Mesothelial cell of epicardium (in vitro differentiated cells): ENCODE data around the gene MATN1. TPM values are rescaled to one million over a fixed set of nuclear protein-coding genes. Genes with fewer than 3 reads are reported as not detected.

ENCODE experiments used
- DNase-seq, 2 experiments: peaks; one replicate each; pipeline ENCODE4 v3.0.0; 2021; ENCODE audit warnings: low spot score in 2 of 2; ENCODE audit not compliant: unreplicated experiment in 2 of 2
- H3K27ac Mint-ChIP-seq: 2 replicates; pipeline ENCODE4 v1.8.0; 2021; ENCODE audit warnings: mixed read lengths
- H3K27me3 Mint-ChIP-seq: 2 replicates; pipeline ENCODE4 v1.8.0; 2021; ENCODE audit warnings: low read depth, mixed read lengths
- H3K36me3 Mint-ChIP-seq: 2 replicates; pipeline ENCODE4 v1.8.0; 2021; ENCODE audit warnings: mixed read lengths
- H3K4me1 Mint-ChIP-seq: 2 replicates; pipeline ENCODE4 v1.8.0; 2021; ENCODE audit warnings: mixed read lengths
- H3K4me3 Mint-ChIP-seq: 2 replicates; pipeline ENCODE4 v1.8.0; 2021; ENCODE audit warnings: mild to moderate bottlenecking, moderate library complexity, mixed read lengths
- H3K9me3 Mint-ChIP-seq: 2 replicates; pipeline ENCODE4 v1.8.0; 2021; ENCODE audit warnings: mixed read lengths
- CTCF ChIP-seq: fragments of 200-600 bp; sonication (generic); IDR thresholded peaks from one replicate; pipeline ENCODE4 v1.5.0; 2021; ENCODE audit warnings: antibody characterized with exemption; ENCODE audit not compliant: unreplicated experiment
- total RNA-seq: library from RNA; stranded (reverse); gene quantifications from 3 replicates; pipeline ENCODE4 v1.2.1, GENCODE V29; 2021

The MATN1 gene
- total RNA-seq, 1 donor from 2014 or later: 5.6 TPM

GRCh38 chr1:30694280-30695175 is 28.9 kb downstream of the MATN1 start:
- Mint-ChIP-seq H3K4me3 (no peak overlapping the region), H3K27me3 (peaks cover 22% of the 10 kb centered on the region), H3K27ac (no peak overlapping the region), H3K9me3 (no peaks in the 10 kb centered on the region), H3K4me1 (peaks cover 10% of the 10 kb centered on the region), H3K36me3 (no peaks in the 10 kb centered on the region)
- no peak for TF ChIP-seq CTCF
- no peak for DNase-seq

GRCh38 chr1:30693822-30694221 is 29.6 kb downstream of the MATN1 start:
- Mint-ChIP-seq H3K9me3 (no peaks in the 10 kb centered on the region), H3K36me3 (no peaks in the 10 kb centered on the region), H3K27me3 (peaks cover 22% of the 10 kb centered on the region), H3K27ac (no peak overlapping the region), H3K4me3 (no peak overlapping the region), H3K4me1 (peaks cover 10% of the 10 kb centered on the region)
- no peak for TF ChIP-seq CTCF
- no peak for DNase-seq

GRCh38 chr1:30693366-30693765 is 30.0 kb downstream of the MATN1 start:
- Mint-ChIP-seq H3K4me1 (peaks cover 9% of the 10 kb centered on the region), H3K27me3 (peaks cover 22% of the 10 kb centered on the region), H3K27ac (no peak overlapping the region), H3K9me3 (no peaks in the 10 kb centered on the region), H3K36me3 (no peaks in the 10 kb centered on the region), H3K4me3 (no peak overlapping the region)
- no peak for DNase-seq
- no peak for TF ChIP-seq CTCF

- H3K36me3 Mint-ChIP-seq: no peaks in the 10 kb centered on the region
- H3K27me3 Mint-ChIP-seq: peaks cover 22% of the 10 kb centered on the region
- TF ChIP-seq CTCF: no peak
- no peak overlapping the region for H3K4me3 Mint-ChIP-seq
- H3K4me1 Mint-ChIP-seq: peaks cover 6% of the 10 kb centered on the region
- no peak for DNase-seq
- H3K9me3 Mint-ChIP-seq: no peaks in the 10 kb centered on the region
- H3K27ac Mint-ChIP-seq: no peak overlapping the region
These were observed 30.5 kb downstream of the MATN1 start for GRCh38 chr1:30692948-30693301.

- DNase-seq: no peak
- Mint-ChIP-seq H3K27ac (no peak overlapping the region), H3K4me1 (peaks cover 4% of the 10 kb centered on the region), H3K9me3 (no peaks in the 10 kb centered on the region), H3K4me3 (no peak overlapping the region), H3K36me3 (no peaks in the 10 kb centered on the region), H3K27me3 (peaks cover 25% of the 10 kb centered on the region)
- no peak for TF ChIP-seq CTCF
These were observed 31.0 kb downstream of the MATN1 start for GRCh38 chr1:30692201-30692947.
